H9 (cell line): Measurements from ENCODE around the gene SLC6A3. TPM values are rescaled to one million over a fixed set of nuclear protein-coding genes. Genes with fewer than 3 reads are reported as not detected.
A peak's percentile ranks its signal among the peaks of the same experiment; 100 is the strongest.

Experiments used
- DNase-seq: peaks from one replicate; pipeline ENCODE4 v3.0.0-alpha.2; 2017
- H2AFZ ChIP-seq: one replicate; pipeline ENCODE4 v1.6.1; 2013; ENCODE audit warnings: mild to moderate bottlenecking, low read length, control low read depth, moderate library complexity
- H2AK5ac ChIP-seq: 2 replicates; pipeline ENCODE4 v1.6.1; 2013; ENCODE audit warnings: low read length, control low read depth, mixed read lengths; ENCODE audit not compliant: insufficient read length
- H2BK120ac ChIP-seq: one replicate; pipeline ENCODE4 v1.6.1; 2013; ENCODE audit warnings: low read depth, mild to moderate bottlenecking, low read length, control low read depth, inconsistent platforms; ENCODE audit not compliant: poor library complexity, severe bottlenecking
- H2BK12ac ChIP-seq: 2 replicates; pipeline ENCODE4 v1.6.1; 2013; ENCODE audit warnings: low read length, control low read depth, mixed read lengths, low read depth; ENCODE audit not compliant: insufficient read length
- H2BK15ac ChIP-seq: 2 replicates; pipeline ENCODE4 v1.6.1; 2013; ENCODE audit warnings: low read depth, low read length, control low read depth
- H2BK20ac ChIP-seq: one replicate; pipeline ENCODE4 v1.6.1; 2013; ENCODE audit warnings: low read depth, mild to moderate bottlenecking, low read length, control low read depth, inconsistent platforms; ENCODE audit not compliant: poor library complexity, severe bottlenecking
- H2BK5ac ChIP-seq: 2 replicates; pipeline ENCODE4 v1.6.1; 2013; ENCODE audit warnings: low read length, control low read depth, mixed read lengths; ENCODE audit not compliant: insufficient read length
- H3K14ac ChIP-seq: 2 replicates; pipeline ENCODE4 v1.6.1; 2013; ENCODE audit warnings: low read length, control low read depth; ENCODE audit not compliant: insufficient read depth
- H3K18ac ChIP-seq: 2 replicates; pipeline ENCODE4 v1.6.1; 2013; ENCODE audit warnings: low read depth, mild to moderate bottlenecking, mixed read lengths, low read length, control low read depth; ENCODE audit not compliant: insufficient read length
- H3K23ac ChIP-seq: 2 replicates; pipeline ENCODE4 v1.6.1; 2013; ENCODE audit warnings: low read length, control low read depth, mixed read lengths, low read depth; ENCODE audit not compliant: insufficient read length
- H3K23me2 ChIP-seq: 2 replicates; pipeline ENCODE4 v1.6.1; 2013; ENCODE audit warnings: low read depth, mild to moderate bottlenecking, mixed read lengths, low read length, control low read depth; ENCODE audit not compliant: insufficient read length, poor library complexity, severe bottlenecking
- H3K27ac ChIP-seq: 2 replicates; pipeline ENCODE4 v1.5.1; 2013; ENCODE audit warnings: low read length, control low read depth, mixed read lengths, low read depth; ENCODE audit not compliant: insufficient read length
- H3K27me3 ChIP-seq: 2 replicates; pipeline ENCODE4 v1.6.1; 2013; ENCODE audit warnings: low read length, control low read depth, inconsistent platforms; ENCODE audit not compliant: insufficient read depth
- H3K4ac ChIP-seq: 2 replicates; pipeline ENCODE4 v1.6.1; 2013; ENCODE audit warnings: low read depth, mild to moderate bottlenecking, control low read depth, inconsistent platforms, low read length, moderate library complexity
- H3K4me1 ChIP-seq: 2 replicates; pipeline ENCODE4 v1.6.1; 2013; ENCODE audit warnings: low read length, control low read depth, inconsistent platforms; ENCODE audit not compliant: insufficient read depth
- H3K4me2 ChIP-seq: 2 replicates; pipeline ENCODE4 v1.6.1; 2013; ENCODE audit warnings: low read length, control low read depth, mixed read lengths; ENCODE audit not compliant: insufficient read length, insufficient read depth
- H3K56ac ChIP-seq: 2 replicates; pipeline ENCODE4 v1.6.1; 2013; ENCODE audit warnings: low read depth, mild to moderate bottlenecking, mixed read lengths, low read length, control low read depth; ENCODE audit not compliant: insufficient read length
- H3K79me1 ChIP-seq: 2 replicates; pipeline ENCODE4 v1.6.1; 2013; ENCODE audit warnings: low read depth, mild to moderate bottlenecking, moderate library complexity, low read length, control low read depth, inconsistent platforms; ENCODE audit not compliant: insufficient read depth, poor library complexity, severe bottlenecking
- H3K79me2 ChIP-seq: 2 replicates; pipeline ENCODE4 v1.6.1; 2013; ENCODE audit warnings: low read length, control low read depth, inconsistent platforms; ENCODE audit not compliant: insufficient read depth
- H3K9ac ChIP-seq: 2 replicates; pipeline ENCODE4 v1.6.1; 2013; ENCODE audit warnings: low read length, control low read depth, mixed read lengths; ENCODE audit not compliant: insufficient read length; ENCODE audit errors: extremely low read depth
- H3K9me3 ChIP-seq: one replicate; pipeline ENCODE4 v1.6.1; 2013; ENCODE audit warnings: low read depth, low read length, inconsistent platforms; ENCODE audit not compliant: control insufficient read depth
- H3T11ph ChIP-seq: one replicate; pipeline ENCODE4 v1.6.1; 2013; ENCODE audit warnings: mild to moderate bottlenecking, low read length, control low read depth, inconsistent platforms
- H4K20me1 ChIP-seq: one replicate; pipeline ENCODE4 v1.6.1; 2013; ENCODE audit not compliant: control insufficient read depth, insufficient read length, insufficient read depth
- H4K5ac ChIP-seq: 2 replicates; pipeline ENCODE4 v1.6.1; 2013; ENCODE audit warnings: low read depth, mild to moderate bottlenecking, mixed read lengths, low read length, control low read depth; ENCODE audit not compliant: insufficient read length
- H4K8ac ChIP-seq: replicated peaks from 2 replicates; pipeline ENCODE4 v1.6.1; 2013; ENCODE audit warnings: low read length, control low read depth, mixed read lengths, low read depth; ENCODE audit not compliant: insufficient read length
- H4K91ac ChIP-seq: 2 replicates; pipeline ENCODE4 v1.6.1; 2013; ENCODE audit warnings: low read depth, mild to moderate bottlenecking, moderate library complexity, mixed read lengths, low read length, control low read depth; ENCODE audit not compliant: insufficient read length
- H3K27ac Mint-ChIP-seq, 3 experiments: 2 replicates in 2 of 3; 3 replicates in 1 of 3; pipeline ENCODE4 v1.8.0; 2020 to 2021; ENCODE audit warnings: mixed read lengths in 3 of 3, mild to moderate bottlenecking in 1 of 3, moderate library complexity in 1 of 3
- H3K27me3 Mint-ChIP-seq: 2 replicates; pipeline ENCODE4 v1.8.0; 2021; ENCODE audit warnings: low read depth, mild to moderate bottlenecking, moderate library complexity, mixed read lengths
- H3K36me3 Mint-ChIP-seq, 3 experiments: 2 replicates in 2 of 3; 3 replicates in 1 of 3; pipeline ENCODE4 v1.8.0; 2020 to 2021; ENCODE audit warnings: low read depth in 3 of 3, mixed read lengths in 3 of 3; ENCODE audit not compliant: insufficient read depth in 1 of 3
- H3K4me1 Mint-ChIP-seq, 2 experiments: 2 replicates each; pipeline ENCODE4 v1.8.0; 2020; ENCODE audit warnings: mixed read lengths in 2 of 2
- H3K4me3 Mint-ChIP-seq, 2 experiments: 2 replicates in 1 of 2; 3 replicates in 1 of 2; pipeline ENCODE4 v1.8.0; 2020 to 2021; ENCODE audit warnings: mild to moderate bottlenecking in 2 of 2, mixed read lengths in 2 of 2, moderate library complexity in 1 of 2
- H3K9me3 Mint-ChIP-seq, 2 experiments: 2 replicates in 1 of 2; 3 replicates in 1 of 2; pipeline ENCODE4 v1.8.0; 2020; ENCODE audit warnings: mild to moderate bottlenecking in 2 of 2, mixed read lengths in 2 of 2, moderate library complexity in 1 of 2
- CTCF ChIP-seq: fragments of 200-600 bp; sonication (generic); conservative IDR thresholded peaks from 3 replicates; pipeline ENCODE4 v1.8.0; 2021; ENCODE audit warnings: antibody characterized with exemption, mild to moderate bottlenecking
- WGBS: extraction: QIAGEN DNeasy Blood & Tissue Kit; methylation state at CpG from one replicate; pipeline ENCODE4 v1.1.7; 2013; ENCODE audit warnings: missing lambda C conversion rate, low lambda C conversion rate, mixed read lengths; ENCODE audit not compliant: insufficient read length; ENCODE audit errors: extremely low coverage; 5-methylcytosine and 5-hydroxymethylcytosine counted together
- total RNA-seq: library from RNA; stranded (reverse); gene quantifications from 2 replicates; pipeline ENCODE4 v1.2.1, GENCODE V29; 2021

SLC6A3 gene
- total RNA-seq, 1 experiment from 2014 or later, result 0.61 TPM

GRCh38 chr5:1343931-1344901 is 101.0 kb downstream of the SLC6A3 start:
- no peak overlapping the region for H2AFZ ChIP-seq
- WGBS, result no CpG with 5 or more reads among the region's 61 CpGs
- no peak overlapping the region for H3K4ac ChIP-seq

More at GRCh38 chr5:1343931-1344901, 101.0 kb downstream of the SLC6A3 start:
- Mint-ChIP-seq H3K4me3 (peak overlapping the region; percentile 92), H3K4me1 (peaks cover 18 to 22% of the 10 kb centered on the region in 2 experiments), H3K9me3 (no peaks in the 10 kb centered on the region), H3K36me3 (peaks cover 23 to 38% (median 38%) of the 10 kb centered on the region in 3 experiments), H3K27me3 (no peaks in the 10 kb centered on the region; the same call in 1 of the 2 replicates), H3K27ac (peak overlapping the region; percentile 83 to 85 (median 84); a peak in 5 of 7 replicates)
- H3K18ac ChIP-seq, result no peak overlapping the region
- H3T11ph ChIP-seq, result no peak overlapping the region
- H3K27ac ChIP-seq, result no peak overlapping the region
- no peak overlapping the region for H2BK15ac ChIP-seq
- no peaks in the 10 kb centered on the region for H3K4me1 ChIP-seq
- no peak overlapping the region for H3K23ac ChIP-seq
- H3K4me2 ChIP-seq, result peak overlapping the region; percentile 97
- H4K20me1 ChIP-seq, result no peaks in the 10 kb centered on the region
- H3K14ac ChIP-seq, result peak overlapping the region; percentile 9; the same call in 1 of the 2 replicates
- no peak for DNase-seq
- H3K79me1 ChIP-seq, result peaks cover 5% of the 10 kb centered on the region
- H2BK5ac ChIP-seq, result no peak overlapping the region
- H2BK120ac ChIP-seq, result no peak overlapping the region
- H2AK5ac ChIP-seq, result no peak overlapping the region
- H3K9ac ChIP-seq, result peak overlapping the region; percentile 83
- H3K27me3 ChIP-seq, result no peaks in the 10 kb centered on the region
- no peak overlapping the region for H4K5ac ChIP-seq
- no peak overlapping the region for H4K8ac ChIP-seq
- no peak overlapping the region for H2BK20ac ChIP-seq
- TF ChIP-seq CTCF, result no peak
- H2BK12ac ChIP-seq, result no peak overlapping the region
- H3K23me2 ChIP-seq, result peaks cover 11% of the 10 kb centered on the region
- no peak overlapping the region for H3K56ac ChIP-seq
- peaks cover 7% of the 10 kb centered on the region; the same call in 1 of the 2 replicates for H3K79me2 ChIP-seq
- no peak overlapping the region for H4K91ac ChIP-seq
- no peaks in the 10 kb centered on the region for H3K9me3 ChIP-seq
